ENCODE results near the gene BROX.
"Not testable (repeated sequence)": the region's sequence is repeated elsewhere in the genome, so short reads cannot be mapped to it uniquely, and the experiment has no call there.

The BROX gene

GRCh38 chr1:222712253-222713090 lies at the start of gene BROX, which contains the start of gene AIDA:
Gene BROX (plus strand): TSS chr1:222712564. CDS start chr1:222715700, 3,136 bp downstream.
Gene AIDA (minus strand): TSS chr1:222712491. CDS start chr1:222712317, 174 bp downstream.
- peak; percentile 94 for DNase-seq (ENCODE audit: low spot score)

GRCh38 chr1:222663431-222663934 lies 48.9 kb upstream of the BROX start:
- no peak for DNase-seq (ENCODE audit: low spot score)

- no peak for DNase-seq (ENCODE audit: low spot score)
These were observed 46.4 kb upstream of the BROX start for GRCh38 chr1:222665964-222666363.

GRCh38 chr1:222668184-222668583 lies 44.2 kb upstream of the BROX start:
- not testable (repeated sequence) for DNase-seq (ENCODE audit: low spot score)

GRCh38 chr1:222669107-222669506 lies 43.3 kb upstream of the BROX start:
- not testable (repeated sequence) for DNase-seq (ENCODE audit: low spot score)

GRCh38 chr1:222670110-222670509 lies 42.3 kb upstream of the BROX start:
- no peak for DNase-seq (ENCODE audit: low spot score)

GRCh38 chr1:222680080-222680479 lies 32.3 kb upstream of the BROX start:
- no peak for DNase-seq (ENCODE audit: low spot score)

- no peak for DNase-seq (ENCODE audit: low spot score)
These were observed 21.3 kb upstream of the BROX start for GRCh38 chr1:222691016-222691415.

- no peak for DNase-seq (ENCODE audit: low spot score)
These were observed 17.4 kb upstream of the BROX start for GRCh38 chr1:222694927-222695326.

GRCh38 chr1:222696741-222697140 lies 15.6 kb upstream of the BROX start:
- no peak for DNase-seq (ENCODE audit: low spot score)

GRCh38 chr1:222697203-222697602 lies 15.2 kb upstream of the BROX start:
- DNase-seq (ENCODE audit: low spot score), result no peak

GRCh38 chr1:222697826-222698225 lies 14.5 kb upstream of the BROX start:
- no peak for DNase-seq (ENCODE audit: low spot score)

- DNase-seq (ENCODE audit: low spot score), result no peak
These were observed 10.2 kb upstream of the BROX start for GRCh38 chr1:222702210-222702609.

- no peak for DNase-seq (ENCODE audit: low spot score)
These were observed 8.1 kb upstream of the BROX start for GRCh38 chr1:222704260-222704659.

- no peak for DNase-seq (ENCODE audit: low spot score)
These were observed 5.5 kb upstream of the BROX start for GRCh38 chr1:222706815-222707214.

GRCh38 chr1:222709700-222710153 lies 2.6 kb upstream of the BROX start:
- no peak for DNase-seq (ENCODE audit: low spot score)

GRCh38 chr1:222711319-222712252 lies 778 bp upstream of the BROX start:
- peak; percentile 66 for DNase-seq (ENCODE audit: low spot score)

GRCh38 chr1:222713091-222713961 lies 962 bp downstream of the BROX start:
- DNase-seq (ENCODE audit: low spot score), result peak; percentile 89

- DNase-seq (ENCODE audit: low spot score), result no peak
These were observed 4.0 kb downstream of the BROX start for GRCh38 chr1:222716393-222716792.

- no peak for DNase-seq (ENCODE audit: low spot score)
These were observed 16.4 kb downstream of the BROX start for GRCh38 chr1:222728746-222729145.

- DNase-seq (ENCODE audit: low spot score), result no peak
These were observed 18.5 kb downstream of the BROX start for GRCh38 chr1:222730866-222731265.
